Uterine smooth muscle cell (primary cell): ENCODE results near the gene NCLN. TPM values are rescaled to one million over a fixed set of nuclear protein-coding genes. Genes with fewer than 3 reads are reported as not detected.

Source experiments
- total RNA-seq: library from RNA; depleted of rRNA; stranded (reverse); fragments of >200 nt; gene quantifications from 2 replicates; pipeline ENCODE4 v1.2.3, GENCODE V29; 2014

NCLN gene, protein sequence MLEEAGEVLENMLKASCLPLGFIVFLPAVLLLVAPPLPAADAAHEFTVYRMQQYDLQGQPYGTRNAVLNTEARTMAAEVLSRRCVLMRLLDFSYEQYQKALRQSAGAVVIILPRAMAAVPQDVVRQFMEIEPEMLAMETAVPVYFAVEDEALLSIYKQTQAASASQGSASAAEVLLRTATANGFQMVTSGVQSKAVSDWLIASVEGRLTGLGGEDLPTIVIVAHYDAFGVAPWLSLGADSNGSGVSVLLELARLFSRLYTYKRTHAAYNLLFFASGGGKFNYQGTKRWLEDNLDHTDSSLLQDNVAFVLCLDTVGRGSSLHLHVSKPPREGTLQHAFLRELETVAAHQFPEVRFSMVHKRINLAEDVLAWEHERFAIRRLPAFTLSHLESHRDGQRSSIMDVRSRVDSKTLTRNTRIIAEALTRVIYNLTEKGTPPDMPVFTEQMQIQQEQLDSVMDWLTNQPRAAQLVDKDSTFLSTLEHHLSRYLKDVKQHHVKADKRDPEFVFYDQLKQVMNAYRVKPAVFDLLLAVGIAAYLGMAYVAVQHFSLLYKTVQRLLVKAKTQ
- 67.2 and 85.1 TPM in 2 replicates for total RNA-seq

GRCh38 chr19:3185461-3186159, at the start of gene NCLN:
Gene NCLN, plus strand, starts transcription at chr19:3185930. Its CDS starts 101 bp downstream, at chr19:3186031.

DNA sequence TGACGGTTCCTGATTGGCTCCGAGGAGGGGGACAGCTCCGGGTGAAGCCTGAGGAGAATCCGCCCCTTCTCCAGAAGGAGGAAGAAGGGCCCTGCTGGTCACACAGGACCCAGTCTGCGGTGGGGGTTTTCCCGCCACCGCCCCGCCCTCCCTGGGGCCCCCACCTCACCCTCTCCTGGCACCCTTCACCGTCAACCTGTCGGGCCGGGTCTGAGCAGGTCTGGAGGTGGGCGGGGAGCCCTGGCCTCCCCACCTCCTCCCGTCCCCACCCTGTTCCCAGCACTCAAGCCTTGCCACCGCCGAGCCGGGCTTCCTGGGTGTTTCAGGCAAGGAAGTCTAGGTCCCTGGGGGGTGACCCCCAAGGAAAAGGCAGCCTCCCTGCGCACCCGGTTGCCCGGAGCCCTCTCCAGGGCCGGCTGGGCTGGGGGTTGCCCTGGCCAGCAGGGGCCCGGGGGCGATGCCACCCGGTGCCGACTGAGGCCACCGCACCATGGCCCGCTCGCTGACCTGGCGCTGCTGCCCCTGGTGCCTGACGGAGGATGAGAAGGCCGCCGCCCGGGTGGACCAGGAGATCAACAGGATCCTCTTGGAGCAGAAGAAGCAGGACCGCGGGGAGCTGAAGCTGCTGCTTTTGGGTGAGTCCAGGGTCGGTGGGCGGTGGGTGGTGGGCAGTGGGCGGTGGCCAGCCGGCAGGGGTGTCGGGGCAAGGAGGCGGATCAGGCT, 49.6 kb upstream of the NCLN start, which contains the start of gene GNA15:
GNA15 (plus strand) TSS at position 73 of the 723 bp plus-strand sequence; CDS start at position 491, 418 bp downstream.

GRCh38 chr19:3178377-3178972, 7.3 kb upstream of the NCLN start, which contains the start of gene S1PR4:
Gene S1PR4, plus strand, starts transcription at chr19:3178769. Its CDS starts 24 bp downstream, at chr19:3178793.

DNA sequence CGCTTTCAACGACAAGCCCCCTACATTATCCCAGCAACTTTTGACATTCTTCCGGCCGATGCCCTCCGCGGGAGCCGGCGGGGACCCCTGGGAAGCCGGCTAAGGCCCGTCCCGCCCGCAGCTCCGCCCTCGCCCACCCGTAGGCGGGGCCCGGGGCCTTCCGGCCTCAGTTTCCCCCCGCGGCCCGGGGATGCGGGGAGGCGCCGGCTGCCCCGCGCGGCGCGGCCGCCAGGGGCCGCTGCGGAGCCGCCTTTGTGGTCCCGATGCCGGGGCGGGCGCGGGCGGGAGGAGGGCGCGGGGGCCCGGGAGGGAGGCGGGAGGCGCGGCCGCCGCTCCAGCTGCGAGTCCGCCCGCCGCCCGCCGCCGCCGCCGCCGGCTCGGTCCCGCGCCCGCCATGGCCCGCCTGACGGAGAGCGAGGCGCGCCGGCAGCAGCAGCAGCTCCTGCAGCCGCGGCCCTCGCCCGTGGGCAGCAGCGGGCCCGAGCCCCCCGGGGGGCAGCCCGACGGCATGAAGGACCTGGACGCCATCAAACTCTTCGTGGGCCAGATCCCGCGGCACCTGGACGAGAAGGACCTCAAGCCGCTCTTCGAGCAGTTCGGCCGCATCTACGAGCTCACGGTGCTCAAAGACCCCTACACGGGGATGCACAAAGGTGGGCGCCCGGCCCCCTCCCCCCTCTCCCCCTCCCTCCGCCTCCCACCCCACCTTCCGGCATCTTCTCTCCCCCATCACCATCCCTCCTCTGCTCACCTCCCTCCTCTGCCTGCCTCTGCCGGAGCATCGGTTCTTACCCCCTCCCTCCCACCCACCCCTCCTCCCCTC, 38.8 kb downstream of the NCLN start, which contains the start of gene CELF5:
CELF5 (plus strand) TSS at position 316 of the 823 bp plus-strand sequence; CDS start at position 395, 79 bp downstream.

Other genes starting within 250 kb of the NCLN start
- gene ZNF77, start 241.0 kb upstream of the NCLN start, total RNA-seq, result 4.7 and 5.4 TPM in 2 replicates
- gene TLE6, start 208.4 kb upstream of the NCLN start, total RNA-seq, result 0.12 and 0.33 TPM in 2 replicates
- 0.33 and 1.7 TPM in 2 replicates for gene TLE2, start 156.7 kb upstream of the NCLN start, total RNA-seq
- gene TLE5, start 123.4 kb upstream of the NCLN start, total RNA-seq, result 88.9 and 127 TPM in 2 replicates
- gene GNA11, start 91.6 kb upstream of the NCLN start, total RNA-seq, result 66.1 and 71.6 TPM in 2 replicates
- 0.11 and 0.50 TPM in 2 replicates for gene GNA15, start 49.9 kb upstream of the NCLN start, total RNA-seq
- gene S1PR4, start 7.2 kb upstream of the NCLN start, total RNA-seq, result under 0.01 TPM in 1 of 2 replicates, not detected in the other
- gene CELF5, start 38.7 kb downstream of the NCLN start, total RNA-seq, result not detected in 2 replicates
- 65.7 and 67.1 TPM in 2 replicates for gene NFIC, start 180.7 kb downstream of the NCLN start, total RNA-seq